ENCODE measurements around the gene INSYN2A. TPM values are rescaled to one million over a fixed set of nuclear protein-coding genes. Genes with fewer than 3 reads are reported as not detected.

Gene INSYN2A
- polyA plus RNA-seq, 1 donor from 2014 or later = 4.2 TPM

- TF ChIP-seq POLR2AphosphoS5 (IDR thresholded peaks at IDR 0.05) (no peak), REST (IDR thresholded peaks at IDR 0.05; ENCODE audit: borderline replicate concordance) (no peak), EZH2 (IDR thresholded peaks at IDR 0.05; ENCODE audit: borderline replicate concordance, insufficient read depth, low read length, poor library complexity, severe bottlenecking) (no peak), MXI1 (conservative IDR thresholded peaks at IDR 0.05; ENCODE audit: poor library complexity, severe bottlenecking) (no peak), RAD21 (conservative IDR thresholded peaks at IDR 0.05) (no peak), TAF1 (IDR thresholded peaks at IDR 0.05; ENCODE audit: low read depth) (no peak), EP300 (conservative IDR thresholded peaks at IDR 0.05; ENCODE audit: poor library complexity, severe bottlenecking) (no peak), SMC3 (conservative IDR thresholded peaks at IDR 0.05; ENCODE audit: poor library complexity) (no peak), CTCF (IDR thresholded peaks at IDR 0.05; ENCODE audit: poor library complexity, severe bottlenecking) (no peak)
- no peaks in the 10 kb centered on the region for H3K36me3 ChIP-seq (ENCODE audit: insufficient read depth, low read length)
- no peak overlapping the region for H3K4me3 ChIP-seq (ENCODE audit: low read length)
- H2AFZ ChIP-seq (ENCODE audit: low read depth, low read length) = no peak overlapping the region
- no peak overlapping the region for H3K27ac ChIP-seq (ENCODE audit: low read length)
- H3K79me2 ChIP-seq (replicated peaks; ENCODE audit: insufficient read depth, low read length) = no peaks in the 10 kb centered on the region
- H4K20me1 ChIP-seq (ENCODE audit: insufficient read depth) = no peaks in the 10 kb centered on the region
- H3K9me2 ChIP-seq (ENCODE audit: insufficient read depth, low read length) = no peaks in the 10 kb centered on the region
- no peak overlapping the region for H3K9ac ChIP-seq (ENCODE audit: low read length)
- no peaks in the 10 kb centered on the region for H3K27me3 ChIP-seq (ENCODE audit: insufficient read depth, low read depth, low read length)
- H3F3A ChIP-seq (ENCODE audit: insufficient read depth, low read length, poor library complexity, severe bottlenecking) = no peaks in the 10 kb centered on the region
- H3K4me2 ChIP-seq (ENCODE audit: low read length) = no peak overlapping the region
- no peaks in the 10 kb centered on the region for H3K9me3 ChIP-seq (ENCODE audit: low read length)
Observed at GRCh38 chr10:127168261-127168660, 28.1 kb downstream of the INSYN2A start.

GRCh38 chr10:127162841-127163240, 33.5 kb downstream of the INSYN2A start:
- H3K27ac ChIP-seq (ENCODE audit: low read length) = no peak overlapping the region
- H3K36me3 ChIP-seq (ENCODE audit: insufficient read depth, low read length) = no peaks in the 10 kb centered on the region
- H3K4me2 ChIP-seq (ENCODE audit: low read length) = no peak overlapping the region
- H3K9me2 ChIP-seq (ENCODE audit: insufficient read depth, low read length) = no peaks in the 10 kb centered on the region
- H3K79me2 ChIP-seq (replicated peaks; ENCODE audit: insufficient read depth, low read length) = no peaks in the 10 kb centered on the region
- H3F3A ChIP-seq (ENCODE audit: insufficient read depth, low read length, poor library complexity, severe bottlenecking) = no peaks in the 10 kb centered on the region
- H3K4me3 ChIP-seq (ENCODE audit: low read length) = no peak overlapping the region
- no peaks in the 10 kb centered on the region for H3K27me3 ChIP-seq (ENCODE audit: insufficient read depth, low read depth, low read length)
- H4K20me1 ChIP-seq (ENCODE audit: insufficient read depth) = no peaks in the 10 kb centered on the region
- no peaks in the 10 kb centered on the region for H3K9me3 ChIP-seq (ENCODE audit: low read length)
- TF ChIP-seq TAF1 (IDR thresholded peaks at IDR 0.05; ENCODE audit: low read depth) (no peak), MXI1 (conservative IDR thresholded peaks at IDR 0.05; ENCODE audit: poor library complexity, severe bottlenecking) (no peak), CTCF (IDR thresholded peaks at IDR 0.05; ENCODE audit: poor library complexity, severe bottlenecking) (no peak), EZH2 (IDR thresholded peaks at IDR 0.05; ENCODE audit: borderline replicate concordance, insufficient read depth, low read length, poor library complexity, severe bottlenecking) (no peak), EP300 (conservative IDR thresholded peaks at IDR 0.05; ENCODE audit: poor library complexity, severe bottlenecking) (no peak), RAD21 (conservative IDR thresholded peaks at IDR 0.05) (no peak), SMC3 (conservative IDR thresholded peaks at IDR 0.05; ENCODE audit: poor library complexity) (no peak), POLR2AphosphoS5 (IDR thresholded peaks at IDR 0.05) (no peak), REST (IDR thresholded peaks at IDR 0.05; ENCODE audit: borderline replicate concordance) (no peak)
- no peak overlapping the region for H2AFZ ChIP-seq (ENCODE audit: low read depth, low read length)
- H3K9ac ChIP-seq (ENCODE audit: low read length) = no peak overlapping the region

All from neural cell (in vitro differentiated cells).